ENCODE measurements around the gene DNAJC5. TPM values are rescaled to one million over a fixed set of nuclear protein-coding genes. Genes with fewer than 3 reads are reported as not detected.

DNAJC5 gene
- total and polyA plus RNA-seq, 2 of the 8 experiments (the other 6 are each of a cell fraction or from before 2014, with no cell fraction given) = 19.2 to 31.2 TPM

- H3K27ac ChIP-seq (ENCODE audit: low read depth, low read length) = no peak overlapping the region
- CTCF ChIA-PET (ENCODE audit: partially characterized antibody) = interaction anchor here (0.8 to 1.6 kb wide), 5 partner anchors 9 to 89 kb away, joined by 3 to 6 read pairs (median 5); no protein-coding TSS in a partner anchor
- 91% methylated on average over 14 of the region's 14 CpGs; no CpG with 5 or more reads in 1 of the 2 experiments for WGBS, 2 experiments (ENCODE audit: extremely low coverage in 1 of 2, insufficient coverage in 1 of 2, insufficient read length in 1 of 2, insufficient replicate concordance in 2 of 2, low coverage in 1 of 2, low lambda C conversion rate in 2 of 2, missing lambda C conversion rate in 1 of 2)
- no peaks in the 10 kb centered on the region for H3K9me3 ChIP-seq (ENCODE audit: insufficient read depth in 2 of 2, low read depth in 1 of 2, low read length in 1 of 2)
- H2AK5ac ChIP-seq (ENCODE audit: low read depth, low read length) = no peak overlapping the region
- H2BK12ac ChIP-seq (ENCODE audit: low read depth, low read length) = no peak overlapping the region
- peaks cover 5 to 29% (median 23%) of the 10 kb centered on the region in 4 experiments; a peak in 7 of 8 replicates for H3K36me3 ChIP-seq (ENCODE audit: control insufficient read depth in 2 of 4, insufficient read depth in 4 of 4, low read length in 3 of 4)
- H2BK120ac ChIP-seq (replicated peaks; ENCODE audit: low read depth, low read length) = no peak overlapping the region
- H3K14ac ChIP-seq (ENCODE audit: insufficient read length) = no peak overlapping the region
- H3K4ac ChIP-seq (replicated peaks; ENCODE audit: insufficient read length, low read depth, low read length) = no peak overlapping the region
- FAIRE-seq = no peak
- H2BK20ac ChIP-seq (ENCODE audit: low read length) = no peak overlapping the region
- no peak overlapping the region for H3K9ac ChIP-seq (replicated peaks in 1 of 4; ENCODE audit: extremely low read depth in 1 of 4, low read depth in 3 of 4, low read length in 3 of 4)
- peaks cover 2 to 12% of the 10 kb centered on the region in 2 experiments for H4K20me1 ChIP-seq (replicated peaks in 1 of 2; ENCODE audit: control insufficient read depth in 1 of 2, insufficient read depth in 2 of 2, low read length in 2 of 2)
- DNase-seq (ENCODE audit: low read depth in 1 of 2, low spot score in 2 of 2) = no peak
- H3K4me1 ChIP-seq (replicated peaks in 1 of 4; ENCODE audit: control insufficient read depth in 3 of 4, insufficient read depth in 4 of 4, low read length in 3 of 4) = peaks cover 4 to 22% (median 12%) of the 10 kb centered on the region in 4 experiments; a peak in 6 of 7 replicates
- H4K5ac ChIP-seq (ENCODE audit: insufficient read length, low read depth, low read length) = no peak overlapping the region
- H4K8ac ChIP-seq (ENCODE audit: extremely low read depth, insufficient read depth, low read length) = peak overlapping the region; percentile 23; the same call in 1 of the 2 replicates
- no peak overlapping the region for H2AFZ ChIP-seq (ENCODE audit: low read length)
- H3K27me3 ChIP-seq (replicated peaks in 1 of 4; ENCODE audit: control insufficient read depth in 3 of 4, extremely low read depth in 1 of 4, insufficient read depth in 3 of 4, low read length in 3 of 4) = peaks cover 0 to 5% (median 2%) of the 10 kb centered on the region in 4 experiments; a peak in 3 of 7 replicates
- H3K4me3 ChIP-seq (ENCODE audit: extremely low read depth in 1 of 4, insufficient read depth in 2 of 4, low read depth in 3 of 4, low read length in 4 of 4) = no peak overlapping the region
- H3K79me1 ChIP-seq (ENCODE audit: low read depth, low read length) = peaks cover 4% of the 10 kb centered on the region; the same call in 1 of the 2 replicates
- no peak overlapping the region for H3K56ac ChIP-seq (replicated peaks; ENCODE audit: insufficient read length, low read depth, low read length)
- no peak overlapping the region for H3K23ac ChIP-seq (ENCODE audit: insufficient read length)
- peaks cover 14% of the 10 kb centered on the region for H3K23me2 ChIP-seq (ENCODE audit: low read depth, low read length)
- H2BK15ac ChIP-seq (ENCODE audit: low read length) = no peak overlapping the region
- POLR2A ChIA-PET (ENCODE audit: partially characterized antibody) = interaction anchor here (0.8 to 1.9 kb wide), 3 partner anchors 9 to 53 kb away, joined by 3 to 6 read pairs (median 5); partner anchors contain the start of gene C20orf204
- H3K18ac ChIP-seq (ENCODE audit: extremely low read depth, low read length) = no peak overlapping the region
- H4K91ac ChIP-seq (replicated peaks; ENCODE audit: insufficient read length, low read length) = no peak overlapping the region
- no peak overlapping the region for H3K4me2 ChIP-seq (ENCODE audit: insufficient read depth in 1 of 2, low read depth in 2 of 2, low read length in 2 of 2)
- H2BK5ac ChIP-seq (ENCODE audit: low read depth, low read length) = no peak overlapping the region
- peaks cover 0 to 20% of the 10 kb centered on the region in 2 experiments; a peak in 3 of 4 replicates for H3K79me2 ChIP-seq (ENCODE audit: control insufficient read depth in 1 of 2, insufficient read depth in 2 of 2, low read length in 2 of 2)
- TF ChIP-seq MAX (IDR thresholded peaks at IDR 0.05) (no peak), HDAC2 (IDR thresholded peaks at IDR 0.05; ENCODE audit: borderline replicate concordance in 1 of 2, low read depth in 2 of 2, low read length in 2 of 2) (no peak), SAP30 (IDR thresholded peaks at IDR 0.05; ENCODE audit: insufficient read depth, insufficient replicate concordance, low read length) (no peak), SIX5 (IDR thresholded peaks at IDR 0.05; ENCODE audit: low read depth, low read length) (no peak), POU5F1 (IDR thresholded peaks at IDR 0.05; ENCODE audit: low read depth, low read length) (no peak), JUND (IDR thresholded peaks at IDR 0.05; ENCODE audit: low read length) (no peak), EP300 (IDR thresholded peaks at IDR 0.05; ENCODE audit: borderline replicate concordance in 1 of 2, low read depth in 2 of 2, low read length in 2 of 2) (no peak), CBX8 (IDR thresholded peaks at IDR 0.05; ENCODE audit: borderline replicate concordance, low read depth, low read length) (no peak), CHD1 (IDR thresholded peaks at IDR 0.05; ENCODE audit: low read depth, low read length) (no peak), RXRA (IDR thresholded peaks at IDR 0.05; ENCODE audit: insufficient read depth, low read depth, low read length) (no peak)
These were observed 88.0 kb downstream of the DNAJC5 start for GRCh38 chr20:63982937-63983336.

Data from H1 (cell line).